NCI-H2171 treated with DMSO at 0.1 percent for 48 hours (cell line): ENCODE results near the gene JAKMIP1.

Source experiments
- DNase-seq: peaks from one replicate; lab custom pipeline; 2025; lab: John Stamatoyannopoulos, UW

JAKMIP1 gene

GRCh38 chr4:6180841-6181631 is 19.3 kb downstream of the JAKMIP1 start:
- DNase-seq: no peak

- no peak for DNase-seq
Measured at GRCh38 chr4:6179362-6179761, 21.0 kb downstream of the JAKMIP1 start.

GRCh38 chr4:6178757-6179156 is 21.6 kb downstream of the JAKMIP1 start:
- DNase-seq: no peak

GRCh38 chr4:6177587-6178197 is 22.7 kb downstream of the JAKMIP1 start:
- no peak for DNase-seq

- DNase-seq: no peak
Measured at GRCh38 chr4:6175426-6175825, 24.9 kb downstream of the JAKMIP1 start.

- no peak for DNase-seq
Measured at GRCh38 chr4:6172927-6173200, 27.5 kb downstream of the JAKMIP1 start.

- DNase-seq: no peak
Measured at GRCh38 chr4:6172093-6172926, 28.0 kb downstream of the JAKMIP1 start.

GRCh38 chr4:6169239-6169638 is 31.1 kb downstream of the JAKMIP1 start:
- no peak for DNase-seq

- no peak for DNase-seq
Measured at GRCh38 chr4:6165766-6166165, 34.6 kb downstream of the JAKMIP1 start.

- no peak for DNase-seq
Measured at GRCh38 chr4:6162885-6163284, 37.5 kb downstream of the JAKMIP1 start.

- no peak for DNase-seq
Measured at GRCh38 chr4:6161921-6162464, 38.4 kb downstream of the JAKMIP1 start.

GRCh38 chr4:6160536-6160935 is 39.8 kb downstream of the JAKMIP1 start:
- DNase-seq: no peak

GRCh38 chr4:6157926-6158325 is 42.4 kb downstream of the JAKMIP1 start:
- no peak for DNase-seq

- no peak for DNase-seq
Measured at GRCh38 chr4:6155996-6156750, 44.2 kb downstream of the JAKMIP1 start.

- no peak for DNase-seq
Measured at GRCh38 chr4:6154875-6155274, 45.5 kb downstream of the JAKMIP1 start.

- DNase-seq: no peak
Measured at GRCh38 chr4:6153874-6154273, 46.5 kb downstream of the JAKMIP1 start.

- no peak for DNase-seq
Measured at GRCh38 chr4:6152869-6153705, 47.3 kb downstream of the JAKMIP1 start.

GRCh38 chr4:6150046-6150735 is 50.2 kb downstream of the JAKMIP1 start:
- DNase-seq: no peak

GRCh38 chr4:6148506-6149205 is 51.7 kb downstream of the JAKMIP1 start:
- DNase-seq: no peak

- DNase-seq: no peak
Measured at GRCh38 chr4:6147441-6147840, 52.9 kb downstream of the JAKMIP1 start.
